T follicular helper cell (primary cell): ENCODE data around the gene CD9.

Experiments
- DNase-seq: peaks from one replicate; pipeline ENCODE4 v3.0.0-alpha.2; 2020; ENCODE audit warnings: low read depth

CD9 gene

GRCh38 chr12:6275928-6276887 lies 76.0 kb downstream of the CD9 start:
- DNase-seq = no peak

GRCh38 chr12:6276956-6277620 lies 76.9 kb downstream of the CD9 start:
- DNase-seq = no peak

- DNase-seq = no peak
These were observed 77.8 kb downstream of the CD9 start for GRCh38 chr12:6277982-6278438.

- DNase-seq = peak; percentile 72
These were observed 78.4 kb downstream of the CD9 start for GRCh38 chr12:6278439-6279255.

GRCh38 chr12:6279256-6279628 lies 79.0 kb downstream of the CD9 start:
- DNase-seq = no peak

- no peak for DNase-seq
These were observed 79.4 kb downstream of the CD9 start for GRCh38 chr12:6279631-6280030.

GRCh38 chr12:6280053-6280469 lies 79.9 kb downstream of the CD9 start:
- no peak for DNase-seq

GRCh38 chr12:6280672-6281071 lies 80.5 kb downstream of the CD9 start:
- DNase-seq = no peak

GRCh38 chr12:6281081-6281809 lies 81.0 kb downstream of the CD9 start:
- DNase-seq = no peak

- no peak for DNase-seq
These were observed 82.2 kb downstream of the CD9 start for GRCh38 chr12:6282453-6282840.

- no peak for DNase-seq
These were observed 84.1 kb downstream of the CD9 start for GRCh38 chr12:6284273-6284672.

- DNase-seq = peak; percentile 49
These were observed 84.9 kb downstream of the CD9 start for GRCh38 chr12:6285063-6285477.

GRCh38 chr12:6285532-6286306 lies 85.5 kb downstream of the CD9 start:
- DNase-seq = no peak
